Measurements from ENCODE around the gene PLVAP.

Gene PLVAP, protein sequence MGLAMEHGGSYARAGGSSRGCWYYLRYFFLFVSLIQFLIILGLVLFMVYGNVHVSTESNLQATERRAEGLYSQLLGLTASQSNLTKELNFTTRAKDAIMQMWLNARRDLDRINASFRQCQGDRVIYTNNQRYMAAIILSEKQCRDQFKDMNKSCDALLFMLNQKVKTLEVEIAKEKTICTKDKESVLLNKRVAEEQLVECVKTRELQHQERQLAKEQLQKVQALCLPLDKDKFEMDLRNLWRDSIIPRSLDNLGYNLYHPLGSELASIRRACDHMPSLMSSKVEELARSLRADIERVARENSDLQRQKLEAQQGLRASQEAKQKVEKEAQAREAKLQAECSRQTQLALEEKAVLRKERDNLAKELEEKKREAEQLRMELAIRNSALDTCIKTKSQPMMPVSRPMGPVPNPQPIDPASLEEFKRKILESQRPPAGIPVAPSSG

DNA sequence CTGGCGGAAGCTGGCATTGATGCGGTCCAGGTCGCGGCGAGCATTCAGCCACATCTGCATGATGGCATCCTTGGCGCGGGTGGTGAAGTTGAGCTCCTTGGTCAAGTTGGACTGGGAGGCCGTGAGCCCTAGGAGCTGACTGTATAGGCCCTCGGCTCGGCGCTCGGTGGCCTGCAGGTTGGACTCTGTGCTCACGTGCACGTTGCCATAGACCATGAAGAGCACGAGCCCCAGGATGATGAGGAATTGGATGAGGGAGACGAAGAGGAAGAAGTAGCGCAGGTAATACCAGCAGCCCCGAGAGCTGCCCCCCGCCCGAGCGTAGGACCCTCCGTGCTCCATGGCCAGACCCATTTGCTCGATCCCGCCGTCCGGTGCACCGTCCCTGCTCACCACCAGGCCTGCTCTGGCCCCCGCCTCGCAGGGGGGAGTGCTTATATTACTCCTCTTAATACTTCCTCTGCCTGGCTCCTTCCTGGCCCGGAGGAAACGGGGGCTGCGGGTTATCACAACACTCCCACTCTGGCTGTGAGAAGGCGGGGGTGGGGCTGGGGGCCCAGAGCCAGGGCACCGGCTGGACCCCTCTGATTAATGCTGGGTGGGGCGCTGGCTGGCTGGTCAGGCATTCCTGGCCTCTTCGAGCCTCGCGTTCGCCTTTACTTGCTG lies at the start of gene PLVAP:
TSS of gene PLVAP (minus strand) at position 408 of the 666 bp plus-strand sequence. CDS start at position 354, 54 bp downstream.
- DNase-seq: no peak

DNA sequence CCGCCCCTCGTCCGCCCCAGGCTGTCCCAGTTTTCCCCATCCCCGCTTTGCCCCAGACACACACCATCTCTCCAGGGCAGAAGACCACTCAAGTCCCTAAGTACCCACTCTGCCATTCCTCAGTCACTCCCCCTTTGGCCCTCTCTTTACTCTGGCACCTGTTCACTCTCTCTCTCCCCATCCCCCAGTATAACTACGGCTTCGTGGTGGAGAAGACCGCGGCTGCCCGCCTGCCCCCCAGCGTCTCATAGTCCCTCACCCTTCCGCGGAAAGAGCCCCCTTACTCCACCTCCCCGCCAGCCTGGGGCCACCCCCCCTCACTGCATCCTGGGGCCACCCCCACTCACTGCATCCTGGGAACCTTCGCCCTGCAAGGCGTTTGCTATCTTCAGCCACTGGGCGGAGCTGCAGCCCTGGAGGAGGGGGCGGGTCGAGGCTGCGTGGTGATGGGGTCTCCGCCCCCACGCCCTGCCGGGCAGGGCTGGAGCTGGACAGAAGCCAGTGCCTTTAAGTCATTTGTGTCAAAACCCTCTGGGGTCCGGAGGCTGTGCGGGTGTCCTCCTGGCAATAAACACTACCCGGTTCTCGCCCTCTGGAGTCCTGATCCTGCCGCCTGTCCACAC lies 47.7 kb upstream of the PLVAP start:
- DNase-seq: no peak

DNA sequence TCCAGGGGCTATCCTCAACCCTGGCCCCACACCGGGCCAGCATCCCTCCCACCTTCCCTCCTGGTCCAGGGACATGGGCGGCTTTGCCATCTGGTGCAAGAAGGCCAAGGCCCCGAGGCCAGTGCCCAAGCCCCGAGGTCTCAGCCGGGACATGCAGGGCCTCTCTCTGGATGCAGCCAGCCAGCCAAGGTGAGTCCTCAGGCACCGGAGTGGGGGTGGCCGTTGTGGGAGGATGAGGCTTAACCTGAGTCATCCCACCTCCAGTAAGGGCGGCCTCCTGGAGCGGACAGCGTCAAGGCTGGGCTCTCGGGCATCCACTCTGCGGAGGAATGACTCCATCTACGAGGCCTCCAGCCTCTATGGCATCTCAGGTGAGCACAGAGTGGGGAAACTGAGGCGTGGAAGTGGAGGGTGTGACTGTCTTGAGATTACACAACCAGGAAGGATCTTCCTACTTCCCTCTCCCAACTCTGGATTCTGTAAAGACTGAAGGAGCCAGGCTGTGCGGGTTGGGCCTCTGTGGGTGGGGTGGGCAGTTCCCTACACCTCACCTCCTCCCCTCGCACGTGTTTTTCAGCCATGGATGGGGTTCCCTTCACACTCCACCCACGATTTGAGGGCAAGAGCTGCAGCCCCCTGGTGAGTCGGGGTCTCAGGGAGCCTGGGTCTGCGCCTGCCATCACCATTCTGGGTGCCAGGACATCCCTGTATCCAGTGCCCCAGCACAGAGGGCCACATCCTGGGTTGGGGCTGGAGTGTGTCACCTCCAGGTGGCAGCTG lies 46.5 kb upstream of the PLVAP start:
- no peak for DNase-seq

DNA sequence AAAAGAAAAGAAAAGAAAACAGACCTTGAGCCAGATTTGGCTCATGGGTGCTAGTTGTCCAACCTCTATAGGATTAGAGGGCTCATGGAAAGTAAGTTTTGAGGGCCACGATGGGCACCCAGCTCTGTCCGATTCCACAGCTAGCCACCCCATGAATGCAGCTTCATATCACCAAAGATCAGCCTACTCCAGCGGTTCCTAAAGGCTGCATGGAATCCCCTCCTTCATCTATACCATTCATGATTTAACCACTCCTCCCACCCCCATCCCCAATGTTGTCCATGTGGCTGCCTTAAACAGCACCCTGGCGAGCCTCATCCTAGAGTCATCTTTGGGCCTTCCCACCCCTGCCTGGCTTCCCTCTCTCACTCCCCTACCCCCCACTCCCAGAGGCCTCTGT lies 44.8 kb upstream of the PLVAP start:
- no peak for DNase-seq

DNA sequence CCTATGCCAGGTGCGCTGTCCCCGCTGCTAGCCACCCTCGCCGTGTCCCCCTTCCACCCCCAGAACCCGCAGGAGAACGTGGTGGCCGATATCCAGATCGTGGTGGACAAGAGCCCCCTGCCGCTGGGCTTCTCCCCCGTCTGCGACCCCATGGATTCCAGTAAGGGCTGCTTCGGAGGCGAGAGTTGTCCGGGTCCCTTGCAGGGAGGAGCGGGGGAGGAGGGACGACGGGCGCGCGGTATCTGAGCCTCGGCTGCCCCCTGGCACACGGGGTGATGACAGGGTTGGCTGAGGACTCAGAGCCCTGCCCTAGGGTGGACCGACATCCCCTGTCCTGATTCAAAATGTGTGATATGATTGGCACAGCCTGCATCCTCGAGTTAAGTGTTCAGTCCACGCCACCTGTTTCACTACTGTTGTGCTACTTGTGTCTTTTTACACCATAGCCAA lies 43.4 kb upstream of the PLVAP start:
- DNase-seq: peak; percentile 22

DNA sequence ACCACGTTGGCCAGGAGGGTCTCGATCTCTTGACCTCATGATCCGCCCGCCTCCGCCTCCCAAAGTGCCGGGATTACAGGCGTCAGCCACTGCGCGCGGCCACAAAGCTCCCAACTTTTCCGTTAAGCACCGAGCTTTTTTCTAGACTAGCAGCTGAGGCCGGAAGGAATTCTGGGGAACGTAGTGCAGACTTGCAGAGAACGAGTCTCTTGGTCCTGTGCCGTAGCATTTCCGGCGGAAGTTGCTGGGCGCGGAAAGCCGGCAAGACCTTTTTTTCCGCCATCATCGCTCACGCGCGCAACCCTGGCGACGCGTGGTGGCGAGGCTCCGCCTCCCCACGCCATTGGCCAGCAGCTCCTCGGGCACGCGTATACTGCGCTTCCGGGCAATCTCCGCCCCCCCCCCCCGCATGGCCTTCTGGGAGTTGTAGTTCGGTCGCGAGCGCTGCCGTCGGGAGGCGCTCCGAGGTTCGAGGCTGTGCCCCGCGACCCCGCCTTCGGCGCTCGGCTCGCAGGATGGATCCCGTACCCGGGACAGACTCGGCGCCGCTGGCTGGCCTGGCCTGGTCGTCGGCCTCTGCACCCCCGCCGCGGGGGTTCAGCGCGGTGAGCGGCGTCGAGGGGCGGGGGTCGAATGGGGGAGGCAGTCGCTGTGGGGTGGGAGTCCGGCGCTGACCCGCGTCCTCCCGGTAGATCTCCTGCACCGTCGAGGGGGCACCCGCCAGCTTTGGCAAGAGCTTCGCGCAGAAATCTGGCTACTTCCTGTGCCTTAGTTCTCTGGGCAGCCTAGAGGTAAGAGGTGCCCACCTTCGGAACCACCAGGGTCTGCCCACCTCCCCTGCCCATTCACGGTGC lies 42.7 kb upstream of the PLVAP start, which contains the start of gene MVB12A:
TSS of gene MVB12A (plus strand) at position 427 of the 854 bp plus-strand sequence. CDS start at position 516, 89 bp downstream.
- DNase-seq: peak; percentile 98

DNA sequence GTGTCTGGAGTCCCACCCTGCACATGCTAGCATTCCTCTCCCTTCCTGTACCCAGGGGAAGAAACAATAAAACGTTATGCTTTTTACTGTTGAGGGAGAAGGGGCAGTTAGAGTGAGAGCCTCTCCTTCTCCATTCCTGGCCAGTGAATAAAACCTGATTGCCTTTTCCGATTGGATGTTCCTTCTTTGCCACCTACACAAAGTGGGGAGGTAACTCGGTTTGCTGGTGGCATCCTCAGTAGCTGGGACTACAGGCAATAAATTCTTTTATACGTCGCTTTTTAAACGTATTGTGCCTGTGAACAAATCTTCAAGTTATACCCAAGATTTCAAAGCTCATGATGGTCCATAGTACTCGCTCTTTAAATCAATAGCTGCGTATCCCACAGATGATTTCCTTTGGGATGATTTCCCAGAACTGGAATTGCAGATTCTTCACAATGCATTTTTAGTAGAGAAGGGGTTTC lies 42.0 kb upstream of the PLVAP start:
- no peak for DNase-seq

DNA sequence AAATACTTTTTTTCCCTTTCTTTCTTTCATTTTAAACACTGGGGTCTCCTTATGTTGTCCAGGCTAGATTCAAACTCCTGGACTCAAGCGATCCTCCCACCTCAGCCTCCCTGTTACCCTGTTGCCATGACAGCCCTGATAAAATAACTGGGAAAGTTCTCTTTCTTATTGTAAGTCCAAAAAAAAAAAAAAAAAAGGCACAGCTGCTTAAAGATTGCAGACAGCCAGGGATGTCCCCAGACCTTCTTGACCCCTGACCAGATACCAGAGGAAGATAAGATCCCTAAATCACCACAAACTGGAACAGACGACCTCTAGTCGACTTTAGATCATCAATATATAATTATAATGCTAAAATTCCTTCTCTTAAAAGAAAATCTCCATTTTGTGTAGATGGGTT lies 41.6 kb upstream of the PLVAP start:
- no peak for DNase-seq

DNA sequence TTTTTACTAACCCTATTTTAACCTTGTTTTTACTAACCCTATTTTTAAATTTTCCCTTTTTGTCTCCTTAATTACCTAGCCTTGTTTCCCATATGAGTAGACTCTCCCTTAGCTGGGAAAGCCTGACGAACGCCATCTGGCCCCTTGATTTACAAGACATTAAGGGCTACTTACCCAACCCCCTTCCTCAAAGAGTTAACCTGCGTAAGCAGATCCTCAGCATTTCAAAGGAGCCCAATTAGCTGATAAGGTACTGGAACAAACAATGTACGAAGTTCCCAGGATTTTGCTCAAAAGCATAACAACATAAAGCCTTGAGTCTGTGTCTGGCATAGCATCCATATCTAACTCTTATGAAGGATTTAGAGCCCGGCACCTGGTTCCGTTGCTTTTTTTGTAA lies 38.0 kb upstream of the PLVAP start:
- no peak for DNase-seq

DNA sequence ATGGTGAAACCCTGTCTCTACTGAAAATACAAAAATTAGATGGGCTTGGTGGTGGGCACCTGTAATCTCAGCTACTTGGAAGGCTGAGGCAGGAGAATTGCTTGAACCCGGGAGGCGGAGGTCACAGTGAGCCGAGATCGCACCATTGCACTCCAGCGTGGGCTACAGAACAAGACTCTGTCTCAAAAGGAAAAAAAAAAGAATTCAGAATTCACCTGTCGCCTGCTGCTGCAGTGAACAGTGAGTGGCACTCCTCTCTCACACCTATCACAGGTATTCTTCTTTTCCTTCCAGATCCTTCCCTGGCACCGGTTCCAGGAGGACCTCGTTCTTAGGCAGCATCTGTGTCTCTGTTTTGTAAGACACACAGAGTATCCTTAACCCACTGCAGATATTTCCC lies 37.0 kb upstream of the PLVAP start:
- no peak for DNase-seq

DNA sequence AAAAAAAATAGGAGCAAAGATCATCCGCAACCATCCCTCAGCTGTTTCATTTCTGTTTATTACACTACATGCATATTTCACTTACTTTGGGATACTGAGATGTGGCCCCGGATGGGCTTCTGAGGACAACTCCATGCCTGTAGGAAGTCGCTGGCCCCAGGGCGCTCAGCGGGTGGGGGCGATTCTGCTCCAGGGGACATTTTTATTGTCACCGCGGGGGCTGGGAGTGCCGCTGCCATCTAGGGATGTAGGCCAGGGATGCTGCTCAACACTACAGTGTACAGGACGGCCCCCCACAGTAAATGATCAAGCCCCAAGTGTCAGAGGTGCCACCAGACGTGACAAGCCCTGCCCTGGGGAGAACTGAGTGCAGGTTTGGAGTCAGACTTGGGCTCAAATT lies 34.7 kb upstream of the PLVAP start:
- no peak for DNase-seq

DNA sequence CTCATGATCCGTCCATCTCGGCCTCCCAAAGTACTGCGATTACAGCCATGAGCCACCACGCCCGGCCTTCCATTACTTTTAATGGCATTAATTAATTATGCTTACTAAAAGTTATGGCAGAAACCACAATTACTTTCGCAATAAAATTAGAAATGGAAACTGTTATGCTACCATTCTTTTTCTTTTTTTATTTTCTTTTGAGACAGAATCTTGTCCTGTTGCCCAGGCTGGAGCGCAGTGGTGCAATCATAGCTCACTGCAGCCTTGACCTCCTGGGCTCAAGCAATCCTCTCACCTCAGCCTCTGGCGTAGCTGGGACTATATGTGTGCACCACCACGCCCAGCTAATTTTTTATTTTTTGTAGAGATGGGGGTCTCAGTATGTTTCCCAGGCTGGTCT lies 32.8 kb upstream of the PLVAP start:
- no peak for DNase-seq

DNA sequence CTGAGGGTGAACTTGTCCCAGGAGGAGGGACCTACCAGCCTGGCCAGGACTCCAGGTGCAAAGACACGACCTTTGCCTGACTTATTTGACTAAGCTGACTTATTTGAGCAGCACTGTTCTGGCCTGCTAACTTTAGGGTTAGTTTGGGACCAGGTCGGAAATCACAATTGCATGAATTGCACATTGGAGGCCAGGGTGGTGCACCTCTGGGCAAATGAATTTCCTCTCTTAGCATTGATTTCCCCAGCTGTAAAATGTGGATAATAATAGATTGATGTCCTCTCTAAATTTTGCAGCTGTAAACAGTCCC lies 29.7 kb upstream of the PLVAP start:
- DNase-seq: no peak

DNA sequence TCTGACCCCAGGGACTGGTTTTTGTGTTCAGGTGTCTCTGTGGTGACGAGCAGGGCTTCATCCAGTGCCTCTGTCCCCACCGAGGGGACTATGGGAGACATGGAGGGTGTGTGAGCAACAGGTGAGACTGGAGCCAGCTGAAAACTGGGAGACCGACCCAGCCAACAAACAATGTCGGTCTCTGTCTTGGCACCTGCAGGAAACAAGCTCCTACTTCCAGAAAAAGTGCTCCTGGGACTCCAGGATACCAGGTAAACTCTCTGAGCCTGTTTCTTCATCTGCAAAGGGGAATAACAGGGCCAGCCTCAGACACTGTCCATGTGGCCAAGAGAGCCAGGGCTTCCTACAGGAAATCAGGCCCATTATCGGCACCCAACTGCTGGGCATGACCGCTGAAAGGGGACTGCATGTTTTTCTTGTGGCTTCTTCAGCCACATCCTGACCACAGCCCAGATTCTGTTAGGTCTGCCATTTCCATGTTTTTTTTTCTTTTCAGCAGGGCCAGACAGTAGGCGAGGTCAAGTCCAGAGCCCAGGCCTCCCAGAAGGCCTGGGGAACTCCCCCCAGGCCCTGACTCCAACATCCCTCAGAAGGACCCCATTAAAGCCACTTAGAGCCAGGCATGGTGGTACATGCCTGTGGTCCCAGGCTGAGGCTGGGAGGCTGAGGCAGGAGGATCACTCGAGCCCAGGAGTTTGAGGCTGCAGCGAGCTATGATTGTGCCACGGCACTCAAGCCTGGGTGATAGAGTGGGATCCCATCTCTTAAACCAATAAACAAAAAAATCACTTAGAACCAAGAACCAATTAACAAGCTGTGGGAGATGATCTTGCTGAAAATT lies 29.1 kb upstream of the PLVAP start:
- DNase-seq: peak; percentile 41

DNA sequence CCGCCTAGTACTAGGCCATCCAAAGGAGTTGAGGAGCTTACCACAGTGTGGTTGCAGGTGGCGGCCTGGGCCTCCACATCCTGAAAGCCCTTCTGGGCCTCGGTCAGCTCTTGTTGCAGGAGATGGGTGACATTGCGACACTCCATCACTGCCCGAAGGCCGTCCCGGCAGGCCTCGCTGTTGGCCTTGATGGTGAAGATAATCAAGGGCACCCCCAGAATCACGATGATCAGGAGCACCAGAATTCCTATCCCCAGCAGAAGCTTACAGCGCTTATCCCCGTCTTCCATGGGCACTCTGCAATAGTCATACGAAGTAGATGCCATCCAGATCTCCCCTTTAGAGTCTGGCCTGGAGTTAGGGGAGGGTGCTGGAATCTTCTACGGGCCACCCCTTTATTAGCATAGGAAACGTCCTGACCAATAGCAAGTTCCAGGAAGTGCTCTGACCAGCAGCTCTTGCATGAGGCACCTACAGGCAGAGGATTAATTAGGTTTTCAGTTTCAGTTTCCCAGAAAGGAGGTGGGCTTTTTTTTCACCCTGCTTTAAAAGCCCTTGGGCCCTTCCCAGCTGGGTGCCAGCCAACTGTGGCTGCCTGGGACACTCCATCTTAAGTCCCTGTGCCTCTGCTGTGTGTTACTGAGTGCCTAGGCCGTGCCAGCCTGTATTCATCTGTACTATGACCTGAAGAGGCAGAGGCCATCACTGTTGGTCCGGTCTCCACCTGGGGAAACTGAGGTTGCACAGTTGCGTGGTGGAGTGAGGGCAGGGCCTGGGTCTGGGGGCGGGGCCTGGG lies 28.3 kb upstream of the PLVAP start, which contains the start of gene BST2:
TSS of gene BST2 (minus strand) at position 381 of the 796 bp plus-strand sequence. CDS start at position 326, 55 bp downstream.
- peak; percentile 74 for DNase-seq

DNA sequence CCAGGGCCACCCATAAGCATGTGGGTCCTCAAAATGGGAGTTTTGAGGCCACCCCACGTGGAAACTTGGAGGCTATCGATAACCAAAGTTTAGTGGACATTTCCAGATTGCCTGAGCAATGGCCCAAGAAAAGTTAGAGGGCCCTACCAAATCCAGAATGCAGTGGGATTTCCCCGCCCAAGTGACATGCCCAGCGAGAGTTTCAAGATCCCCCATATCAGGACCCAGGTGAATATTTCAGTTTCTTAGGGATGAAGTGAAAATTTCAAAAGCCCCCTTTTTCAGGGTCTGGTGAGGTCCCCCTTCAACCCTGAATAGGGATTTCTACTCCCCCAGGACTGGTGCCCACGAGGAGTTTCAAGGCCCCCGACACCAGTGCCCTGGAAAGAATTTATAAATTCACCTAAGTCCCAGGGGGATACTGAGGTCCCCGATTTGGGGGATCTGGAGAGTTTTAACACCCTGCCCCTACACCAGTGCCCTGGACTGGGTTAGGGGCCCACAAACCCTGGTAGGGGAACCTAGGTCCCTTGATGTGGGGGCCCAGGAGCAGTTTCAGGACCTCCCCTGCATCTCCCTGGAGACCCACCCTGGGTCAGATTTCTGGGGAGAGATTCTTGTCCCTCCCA lies 27.6 kb upstream of the PLVAP start:
- DNase-seq: no peak

DNA sequence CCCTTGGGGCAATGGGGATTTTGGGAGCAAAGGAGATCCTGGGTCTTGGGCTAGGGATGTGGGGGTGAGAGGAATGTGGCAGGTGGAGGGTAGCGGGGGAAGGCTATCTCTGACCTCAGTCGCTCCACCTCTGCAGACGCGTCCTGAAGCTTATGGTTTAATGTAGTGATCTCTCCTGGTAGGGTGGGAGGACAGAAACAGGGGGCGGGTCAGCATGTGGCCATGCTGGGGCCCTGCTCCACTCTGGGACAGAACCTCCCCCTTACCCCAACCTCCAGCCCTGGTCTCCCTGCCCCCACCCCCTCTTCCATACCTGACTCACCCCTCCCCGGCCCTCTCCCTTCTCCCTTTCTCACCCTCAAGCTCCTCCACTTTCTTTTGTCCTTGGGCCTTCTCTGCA lies 26.9 kb upstream of the PLVAP start:
- no peak for DNase-seq

DNA sequence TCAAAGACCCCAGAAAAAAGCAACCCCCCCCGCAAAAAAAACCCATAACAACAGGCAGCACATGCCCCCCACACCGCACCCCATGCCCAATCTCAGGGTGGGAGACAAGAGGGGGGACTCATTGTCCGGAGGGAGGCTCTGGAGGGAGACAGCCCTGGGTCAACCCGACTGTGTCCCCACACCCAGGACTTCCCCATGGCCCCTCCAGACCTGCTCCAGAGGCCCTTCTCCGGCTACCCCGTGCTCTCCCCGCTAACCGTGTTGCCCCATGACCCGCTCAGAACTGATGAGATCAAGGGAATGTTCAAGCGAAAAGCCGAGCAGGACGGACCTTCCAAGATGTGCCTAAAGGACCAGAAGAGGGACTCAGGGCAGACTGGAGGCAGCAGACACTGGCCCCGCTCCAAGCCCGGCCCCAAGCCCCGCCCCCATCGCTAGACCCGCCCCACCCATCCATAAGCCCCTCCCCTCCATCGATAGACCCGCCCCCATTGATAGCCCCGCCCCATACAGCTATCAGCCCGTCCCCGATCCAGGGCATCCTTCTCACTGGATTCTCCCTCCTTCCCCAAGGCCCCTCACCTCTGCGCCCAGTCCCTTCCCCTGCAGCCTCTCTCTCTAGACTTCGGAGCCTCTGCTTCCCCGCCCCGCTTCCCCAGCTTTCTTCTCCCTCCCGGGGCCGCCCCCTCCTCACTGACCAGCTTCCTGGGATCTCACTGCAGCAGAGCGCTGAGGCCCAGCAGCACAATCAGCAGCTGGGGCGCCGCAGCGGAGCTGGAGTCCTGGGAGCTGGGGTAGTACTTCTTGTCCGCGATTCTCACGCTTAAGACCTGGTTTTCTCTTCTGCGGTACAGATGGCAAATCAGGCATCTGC lies 26.1 kb upstream of the PLVAP start:
- no peak for DNase-seq
